KBM-7 (cell line): Measurements from ENCODE around the gene ZNF648.
"Not testable (repeated sequence)": the region's sequence is repeated elsewhere in the genome, so short reads cannot be mapped to it uniquely, and the experiment has no call there.

Experiments
- DNase-seq: peaks from one replicate; pipeline ENCODE4 v3.0.0-alpha.2; 2015
- in situ Hi-C: fragments of 300-500 bp; cut with MboI; formaldehyde crosslinking; loops from 2 replicates; pipeline ENCODE4 v1.14.3; 2020; ENCODE audit warnings: low sequenced_read_pairs, low pct_unique_long_range_greater_than_20kb, mixed read lengths

Gene ZNF648

GRCh38 chr1:182048562-182048961 is 12.9 kb downstream of the ZNF648 start:
- in situ Hi-C loops, result no loop called here

GRCh38 chr1:182046763-182047162 is 14.7 kb downstream of the ZNF648 start:
- no peak for DNase-seq

More at GRCh38 chr1:182048562-182048961, 12.9 kb downstream of the ZNF648 start:
- no peak for DNase-seq

GRCh38 chr1:182045481-182045880 is 16.0 kb downstream of the ZNF648 start:
- DNase-seq, in situ Hi-C loops: not testable (repeated sequence)

More at GRCh38 chr1:182046763-182047162, 14.7 kb downstream of the ZNF648 start:
- in situ Hi-C loops, result no loop called here

DNA sequence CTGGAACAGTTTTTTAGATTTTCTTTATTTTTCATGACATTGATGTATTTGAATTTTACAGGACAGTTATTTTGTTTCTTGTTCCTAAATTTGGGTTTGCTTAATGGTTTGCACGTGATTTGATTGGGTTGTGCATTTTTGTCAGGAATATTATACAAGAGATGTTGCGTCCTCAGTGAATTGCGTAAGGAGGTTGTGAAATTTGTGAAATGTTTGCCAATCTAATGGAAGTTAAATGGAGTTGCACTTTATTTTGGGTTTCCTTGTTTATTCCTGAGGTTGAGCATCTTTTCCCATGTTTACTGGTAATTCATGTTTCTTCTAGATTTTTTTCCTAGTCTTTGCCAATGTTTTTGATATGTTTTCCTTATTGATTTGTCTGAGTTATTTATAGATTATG is 19.9 kb downstream of the ZNF648 start:
- in situ Hi-C loops, result no loop called here
- no peak for DNase-seq

- in situ Hi-C loops, result no loop called here
Measured at GRCh38 chr1:182038220-182038619, 23.3 kb downstream of the ZNF648 start.

DNA sequence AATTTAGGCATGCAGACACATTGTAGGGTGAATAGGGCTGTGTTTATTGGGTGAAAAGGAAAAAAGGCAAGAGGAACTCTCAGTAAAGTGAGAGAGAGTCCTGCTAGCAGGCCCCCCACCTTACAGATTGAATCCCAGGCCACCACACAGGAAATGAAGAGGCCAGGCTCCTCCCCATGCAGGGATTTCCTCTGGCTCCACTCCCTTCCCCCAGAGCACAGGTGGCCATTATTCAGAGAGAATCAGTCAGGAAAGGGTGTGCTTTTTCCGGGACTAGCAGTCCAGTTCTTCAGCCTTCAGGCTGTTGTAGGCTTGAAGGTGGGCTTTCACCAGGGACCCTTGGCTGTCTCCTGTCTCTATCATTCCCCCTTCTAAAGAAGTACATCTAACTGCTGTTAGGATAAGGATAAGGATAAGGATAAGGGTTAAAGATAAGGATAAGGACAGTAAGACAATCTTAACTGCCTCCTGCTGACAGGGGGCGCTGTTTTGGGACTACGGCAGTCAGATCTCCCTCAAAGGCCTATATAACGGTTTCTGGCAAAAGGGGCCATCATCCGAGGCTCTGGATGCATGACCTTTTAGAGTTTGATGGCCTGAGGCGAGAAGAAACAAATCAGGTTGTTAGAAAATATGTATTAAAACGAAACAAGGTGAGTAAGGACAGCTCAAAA is 26.3 kb downstream of the ZNF648 start:
- in situ Hi-C loops, result no loop called here
- DNase-seq, result peak; percentile 19

More at GRCh38 chr1:182038220-182038619, 23.3 kb downstream of the ZNF648 start:
- no peak for DNase-seq

GRCh38 chr1:182032251-182032650 is 29.3 kb downstream of the ZNF648 start:
- no peak for DNase-seq
- in situ Hi-C loops, result no loop called here

- in situ Hi-C loops, result no loop called here
- DNase-seq, result peak; percentile 92
Measured at GRCh38 chr1:182029379-182030331, 31.9 kb downstream of the ZNF648 start.

- no peak for DNase-seq
- in situ Hi-C loops, result no loop called here
Measured at GRCh38 chr1:182029002-182029378, 32.5 kb downstream of the ZNF648 start.

DNA sequence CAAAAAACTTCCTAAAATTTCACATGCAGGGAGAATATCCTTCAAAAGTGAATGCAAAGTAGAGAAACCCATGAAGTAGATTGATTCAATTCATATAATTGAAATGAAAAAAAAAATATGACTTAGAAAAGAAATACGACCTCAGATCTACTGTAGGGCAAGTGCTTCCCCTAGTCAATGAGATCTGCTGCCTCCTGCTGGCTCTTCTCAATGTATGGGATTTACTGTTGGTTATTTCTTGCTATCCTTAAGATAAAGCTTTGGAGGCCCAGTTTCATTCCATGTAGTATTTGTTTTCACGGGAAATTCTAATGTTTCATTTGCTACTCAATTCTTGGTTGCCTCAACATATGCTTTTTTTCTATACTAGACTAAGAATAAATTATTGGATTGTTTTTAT is 46.2 kb downstream of the ZNF648 start:
- in situ Hi-C loops, result no loop called here
- DNase-seq, result no peak

DNA sequence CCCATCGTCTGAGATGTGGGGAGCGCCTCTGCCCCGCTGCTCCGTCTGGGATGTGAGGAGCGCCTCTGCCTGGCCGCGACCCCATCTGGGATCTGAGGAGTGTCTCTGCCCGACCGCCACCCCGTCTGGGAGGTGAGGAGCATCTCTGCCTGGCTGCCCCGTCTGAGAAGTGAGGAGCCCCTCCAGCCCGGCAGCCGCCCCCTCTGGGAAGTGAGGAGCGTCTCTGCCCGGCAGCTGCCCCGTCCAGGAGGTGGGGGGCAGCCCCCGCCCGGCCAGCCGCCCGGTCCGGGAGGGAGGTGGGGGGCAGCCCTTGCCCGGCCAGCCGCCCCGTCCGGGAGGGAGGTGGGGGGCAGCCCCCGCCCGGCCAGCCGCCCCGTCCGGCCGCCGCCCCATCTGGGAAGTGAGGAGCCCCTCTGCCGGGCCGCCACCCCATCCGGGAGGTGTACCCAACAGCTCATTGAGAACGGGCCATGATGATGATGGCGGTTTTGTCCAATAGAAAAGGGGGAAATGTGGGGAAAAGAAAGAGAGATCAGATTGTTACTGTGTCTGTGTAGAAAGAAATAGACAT is 50.6 kb downstream of the ZNF648 start:
- DNase-seq, in situ Hi-C loops: not testable (repeated sequence)

DNA sequence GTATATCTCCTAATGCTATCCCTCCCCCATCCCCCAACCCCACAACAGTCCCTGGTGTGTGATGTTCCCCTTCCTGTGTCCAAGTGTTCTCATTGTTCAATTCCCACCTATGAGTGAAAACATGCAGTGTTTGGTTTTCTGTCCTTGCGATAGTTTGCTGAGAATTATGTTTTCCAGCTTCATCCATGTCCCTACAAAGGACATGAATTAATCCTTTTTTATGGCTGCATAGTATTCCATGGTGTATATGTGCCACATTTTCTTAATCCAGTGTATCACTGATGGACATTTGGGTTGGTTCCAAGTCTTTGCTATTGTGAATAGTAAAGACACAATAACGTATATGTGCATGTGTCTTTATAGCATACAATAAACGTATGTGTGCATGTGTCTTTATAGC is 56.1 kb downstream of the ZNF648 start:
- DNase-seq, in situ Hi-C loops: not testable (repeated sequence)

- in situ Hi-C loops, result no loop called here
- no peak for DNase-seq
Measured at GRCh38 chr1:182004601-182005000, 56.9 kb downstream of the ZNF648 start.
